HL-60 (cell line): Measurements from ENCODE around the gene USP3.

Experiments used
- GABPA ChIP-seq: IDR thresholded peaks from 2 replicates; pipeline ENCODE4 v1.6.1; 2012; ENCODE audit warnings: low read depth
- TF ChIP-seq, protein P1 (sequence below): IDR thresholded peaks from one replicate; pipeline ENCODE4 v1.5.1; 2011; ENCODE audit warnings: low read length, control low read depth, inconsistent platforms; ENCODE audit not compliant: insufficient read depth
- TF ChIP-seq, protein P2 (sequence below): IDR thresholded peaks from 2 replicates; pipeline ENCODE4 v1.6.1; 2012; ENCODE audit warnings: low read depth; ENCODE audit not compliant: insufficient replicate concordance

GRCh38 chr15:63593705-63594671 lies 89.6 kb downstream of the USP3 start:
- TF ChIP-seq, protein P1, sequence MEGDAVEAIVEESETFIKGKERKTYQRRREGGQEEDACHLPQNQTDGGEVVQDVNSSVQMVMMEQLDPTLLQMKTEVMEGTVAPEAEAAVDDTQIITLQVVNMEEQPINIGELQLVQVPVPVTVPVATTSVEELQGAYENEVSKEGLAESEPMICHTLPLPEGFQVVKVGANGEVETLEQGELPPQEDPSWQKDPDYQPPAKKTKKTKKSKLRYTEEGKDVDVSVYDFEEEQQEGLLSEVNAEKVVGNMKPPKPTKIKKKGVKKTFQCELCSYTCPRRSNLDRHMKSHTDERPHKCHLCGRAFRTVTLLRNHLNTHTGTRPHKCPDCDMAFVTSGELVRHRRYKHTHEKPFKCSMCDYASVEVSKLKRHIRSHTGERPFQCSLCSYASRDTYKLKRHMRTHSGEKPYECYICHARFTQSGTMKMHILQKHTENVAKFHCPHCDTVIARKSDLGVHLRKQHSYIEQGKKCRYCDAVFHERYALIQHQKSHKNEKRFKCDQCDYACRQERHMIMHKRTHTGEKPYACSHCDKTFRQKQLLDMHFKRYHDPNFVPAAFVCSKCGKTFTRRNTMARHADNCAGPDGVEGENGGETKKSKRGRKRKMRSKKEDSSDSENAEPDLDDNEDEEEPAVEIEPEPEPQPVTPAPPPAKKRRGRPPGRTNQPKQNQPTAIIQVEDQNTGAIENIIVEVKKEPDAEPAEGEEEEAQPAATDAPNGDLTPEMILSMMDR: no peak
- no peak for TF ChIP-seq GABPA
- TF ChIP-seq, protein P2, sequence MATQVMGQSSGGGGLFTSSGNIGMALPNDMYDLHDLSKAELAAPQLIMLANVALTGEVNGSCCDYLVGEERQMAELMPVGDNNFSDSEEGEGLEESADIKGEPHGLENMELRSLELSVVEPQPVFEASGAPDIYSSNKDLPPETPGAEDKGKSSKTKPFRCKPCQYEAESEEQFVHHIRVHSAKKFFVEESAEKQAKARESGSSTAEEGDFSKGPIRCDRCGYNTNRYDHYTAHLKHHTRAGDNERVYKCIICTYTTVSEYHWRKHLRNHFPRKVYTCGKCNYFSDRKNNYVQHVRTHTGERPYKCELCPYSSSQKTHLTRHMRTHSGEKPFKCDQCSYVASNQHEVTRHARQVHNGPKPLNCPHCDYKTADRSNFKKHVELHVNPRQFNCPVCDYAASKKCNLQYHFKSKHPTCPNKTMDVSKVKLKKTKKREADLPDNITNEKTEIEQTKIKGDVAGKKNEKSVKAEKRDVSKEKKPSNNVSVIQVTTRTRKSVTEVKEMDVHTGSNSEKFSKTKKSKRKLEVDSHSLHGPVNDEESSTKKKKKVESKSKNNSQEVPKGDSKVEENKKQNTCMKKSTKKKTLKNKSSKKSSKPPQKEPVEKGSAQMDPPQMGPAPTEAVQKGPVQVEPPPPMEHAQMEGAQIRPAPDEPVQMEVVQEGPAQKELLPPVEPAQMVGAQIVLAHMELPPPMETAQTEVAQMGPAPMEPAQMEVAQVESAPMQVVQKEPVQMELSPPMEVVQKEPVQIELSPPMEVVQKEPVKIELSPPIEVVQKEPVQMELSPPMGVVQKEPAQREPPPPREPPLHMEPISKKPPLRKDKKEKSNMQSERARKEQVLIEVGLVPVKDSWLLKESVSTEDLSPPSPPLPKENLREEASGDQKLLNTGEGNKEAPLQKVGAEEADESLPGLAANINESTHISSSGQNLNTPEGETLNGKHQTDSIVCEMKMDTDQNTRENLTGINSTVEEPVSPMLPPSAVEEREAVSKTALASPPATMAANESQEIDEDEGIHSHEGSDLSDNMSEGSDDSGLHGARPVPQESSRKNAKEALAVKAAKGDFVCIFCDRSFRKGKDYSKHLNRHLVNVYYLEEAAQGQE: no peak
